ENCODE results near the gene ZNF683.

ZNF683 gene

DNA sequence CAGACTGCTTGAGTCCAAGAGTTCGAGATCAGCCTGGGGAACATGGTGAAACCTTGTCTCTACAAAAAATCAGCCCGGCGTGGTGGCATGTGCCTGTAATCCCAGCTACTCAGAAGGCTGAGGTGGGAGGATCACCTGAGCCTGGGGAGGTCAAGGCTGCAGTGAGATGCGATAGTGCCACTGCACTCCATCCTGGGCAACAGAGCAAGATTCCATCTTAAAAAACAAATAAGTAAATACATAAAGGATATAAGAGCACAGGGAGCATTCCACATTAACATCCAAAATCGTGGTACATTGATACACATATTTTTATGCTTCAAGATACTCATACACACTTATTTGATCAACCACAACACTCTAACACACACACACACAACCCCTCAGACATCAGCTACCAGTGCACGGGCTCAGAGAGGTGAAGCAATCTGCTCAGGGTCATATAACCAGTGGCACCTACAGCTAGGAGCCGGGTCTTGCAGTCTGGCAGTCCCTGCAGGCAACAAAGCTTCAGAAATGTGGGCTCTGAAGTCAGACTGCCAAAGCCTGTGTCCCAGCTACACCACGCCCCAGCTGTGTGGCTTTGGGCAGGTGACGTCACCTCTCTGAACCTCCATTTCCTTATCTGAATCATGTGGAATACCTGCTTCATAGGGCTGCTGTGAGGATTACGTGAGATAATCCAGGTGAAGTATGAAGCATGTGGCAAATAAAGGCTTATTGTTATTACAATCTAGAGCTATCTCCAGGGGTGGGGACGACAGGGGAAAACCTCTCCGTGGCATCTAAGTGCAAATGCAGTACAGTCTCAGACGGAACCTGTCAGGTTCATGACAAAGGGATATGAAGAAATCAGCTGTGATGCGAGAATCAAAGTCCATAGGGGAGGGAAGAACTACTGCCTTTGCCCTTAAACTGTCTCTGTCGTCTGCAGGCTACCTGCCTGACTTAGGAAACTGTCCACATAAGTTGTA lies 13.9 kb downstream of the ZNF683 start:
- no peak for DNase-seq (ENCODE audit: low spot score)

DNA sequence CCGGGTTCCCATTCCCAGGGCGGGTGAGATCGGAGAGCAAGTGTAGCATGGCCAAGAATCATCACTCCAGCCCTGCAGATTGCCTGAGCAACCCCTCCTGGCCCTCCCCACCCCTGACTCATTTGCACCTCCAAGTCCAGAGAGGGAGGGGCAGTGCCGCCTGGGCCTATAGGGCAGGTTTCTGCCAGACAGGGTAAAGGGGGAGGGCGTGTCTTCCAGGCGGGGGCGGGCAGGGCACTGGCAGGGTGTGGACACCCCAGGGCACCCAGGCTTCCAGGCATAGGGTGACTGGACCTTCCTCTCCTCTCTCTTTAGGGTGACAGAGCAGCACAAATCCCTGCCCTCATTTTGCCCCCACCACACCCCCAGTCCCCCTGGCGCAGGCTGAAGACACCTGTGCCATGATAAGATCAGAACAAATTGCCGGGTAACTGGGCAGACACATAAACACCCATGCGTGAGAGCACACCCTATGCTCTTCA lies 15.4 kb downstream of the ZNF683 start:
- DNase-seq (ENCODE audit: low spot score): no peak

- no peak for DNase-seq (ENCODE audit: low spot score)
Observed at GRCh38 chr1:26356106-26356505, 16.4 kb downstream of the ZNF683 start.

DNA sequence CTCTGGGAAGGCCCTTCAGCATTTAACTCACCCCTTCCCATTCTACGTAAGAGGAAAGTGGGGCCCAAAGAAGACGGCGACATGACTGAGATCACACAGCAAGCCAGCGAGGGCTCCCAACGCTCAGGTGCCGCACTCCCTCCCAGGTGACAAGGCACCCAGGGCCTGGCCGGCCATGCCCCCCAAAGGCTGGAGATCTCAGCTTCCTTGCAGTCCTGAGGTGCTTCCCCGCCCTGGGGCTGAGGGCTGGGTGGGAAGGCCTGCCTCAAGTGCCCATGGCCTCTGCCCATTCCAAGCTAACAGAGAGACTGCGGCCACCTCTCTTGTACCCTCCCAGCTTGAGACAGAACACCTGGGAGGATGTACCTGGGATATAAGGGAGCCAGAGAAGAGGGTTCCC lies 17.6 kb downstream of the ZNF683 start:
- no peak for DNase-seq (ENCODE audit: low spot score)

DNA sequence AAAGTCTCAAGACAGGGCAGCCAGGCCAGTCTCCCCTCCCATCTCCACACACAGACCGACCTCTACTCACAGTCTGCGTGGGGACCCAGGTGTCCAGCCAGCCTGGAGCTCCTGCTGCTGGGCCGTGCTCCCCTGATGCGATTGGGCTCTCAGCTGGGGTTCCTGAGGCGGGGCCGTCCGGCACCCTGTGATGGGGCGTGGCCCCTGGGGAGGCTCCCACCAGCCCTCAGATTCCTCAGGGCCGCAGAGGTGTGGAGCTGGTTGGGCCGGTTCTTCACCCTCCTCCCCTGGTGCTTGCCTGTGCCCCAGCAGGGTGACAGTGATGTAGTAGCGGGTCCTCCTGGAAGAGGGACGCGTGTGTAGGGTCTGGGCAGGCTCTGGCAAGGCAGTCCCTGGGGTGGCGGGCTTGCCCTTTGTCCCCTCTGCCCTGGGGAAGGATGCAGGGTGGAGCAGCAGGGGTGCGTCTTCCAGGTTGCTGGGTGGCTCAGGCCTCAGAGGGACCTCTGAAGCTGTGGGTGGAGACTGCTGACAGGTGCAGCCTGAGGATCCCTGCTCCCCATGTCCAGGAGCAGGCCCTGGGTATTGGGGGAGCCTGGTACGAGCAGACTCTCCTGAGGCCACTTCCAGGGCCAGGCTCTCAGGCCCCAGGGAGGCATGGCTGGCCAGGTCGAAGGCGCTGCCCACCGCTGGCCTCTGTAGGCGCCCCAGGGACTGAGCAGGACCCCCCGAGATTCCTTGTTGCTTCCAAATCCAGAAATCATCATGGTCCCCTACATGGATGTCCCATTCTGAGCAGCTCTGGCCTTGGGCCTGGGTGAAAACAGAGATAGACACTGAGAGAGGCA lies 18.4 kb downstream of the ZNF683 start, which contains the start of gene CRYBG2:
CRYBG2 (minus strand) TSS at position 155 of the 845 bp plus-strand sequence. CDS start 7,473 bp downstream, outside the sequence.
- DNase-seq (ENCODE audit: low spot score): no peak

GRCh38 chr1:26353210-26353859 lies 19.2 kb downstream of the ZNF683 start:
- no peak for DNase-seq (ENCODE audit: low spot score)

- DNase-seq (ENCODE audit: low spot score): no peak
Observed at GRCh38 chr1:26352338-26352679, 20.2 kb downstream of the ZNF683 start.

- DNase-seq (ENCODE audit: low spot score): no peak
Observed at GRCh38 chr1:26351590-26352337, 20.8 kb downstream of the ZNF683 start.

GRCh38 chr1:26350701-26351589 lies 21.6 kb downstream of the ZNF683 start:
- DNase-seq (ENCODE audit: low spot score): no peak

- DNase-seq (ENCODE audit: low spot score): no peak
Observed at GRCh38 chr1:26350343-26350700, 22.2 kb downstream of the ZNF683 start.

DNA sequence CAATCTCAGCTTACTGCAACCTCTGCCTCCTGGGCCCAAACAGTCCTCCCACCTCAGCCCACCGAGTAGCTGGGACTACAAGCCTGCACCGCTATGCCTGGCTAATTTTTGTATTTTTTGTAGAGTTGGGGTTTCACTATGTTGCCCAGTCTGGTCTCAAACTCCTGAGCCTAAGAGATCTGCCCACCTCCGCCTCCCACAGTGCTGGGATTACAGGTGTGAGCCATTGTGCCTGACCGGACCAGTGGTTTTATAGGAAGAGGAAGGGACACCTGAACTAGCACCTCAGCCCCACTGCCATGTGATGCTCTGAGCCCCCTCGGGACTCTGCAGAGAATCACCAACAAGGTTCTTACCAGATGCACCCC lies 22.7 kb downstream of the ZNF683 start:
- DNase-seq (ENCODE audit: low spot score): no peak

GRCh38 chr1:26349188-26349876 lies 23.2 kb downstream of the ZNF683 start:
- DNase-seq (ENCODE audit: low spot score): no peak

DNA sequence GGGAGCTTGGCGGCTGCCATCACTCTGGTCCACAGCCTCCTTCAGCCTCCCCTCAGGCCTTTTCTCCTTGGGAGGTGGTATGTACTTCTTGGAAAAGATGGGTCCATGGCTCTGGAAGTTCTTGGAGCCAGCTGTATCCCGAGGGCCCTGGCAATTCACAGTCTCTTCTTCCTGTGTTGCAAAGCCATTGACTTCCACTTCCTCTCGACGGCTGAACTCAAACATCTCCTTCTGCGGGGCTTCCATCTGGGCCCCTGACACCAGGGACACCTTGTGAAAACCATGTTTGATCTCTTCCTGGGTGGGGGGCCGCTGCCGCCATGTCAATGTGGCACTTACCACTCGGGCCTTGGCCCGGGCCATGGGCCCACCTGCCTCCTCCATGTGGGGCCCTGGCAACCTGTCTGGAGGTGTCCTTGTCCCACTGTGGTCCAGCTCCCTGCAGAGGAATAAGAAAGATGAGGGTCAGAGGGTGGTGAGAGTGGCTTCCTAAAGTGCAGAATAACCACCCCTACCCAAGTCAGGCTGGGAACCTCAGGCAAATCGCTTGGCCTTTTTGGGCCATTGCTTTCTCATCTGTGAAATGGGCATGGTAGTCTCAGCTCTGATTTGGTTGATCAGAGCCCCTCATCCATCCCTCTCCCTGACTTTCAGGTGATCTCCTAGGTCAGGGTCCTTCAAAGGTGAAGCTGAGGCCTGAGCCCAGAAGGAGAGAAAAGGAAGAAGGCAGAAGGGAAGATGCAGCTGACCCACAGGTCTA lies 26.1 kb downstream of the ZNF683 start:
- DNase-seq (ENCODE audit: low spot score): no peak

DNA sequence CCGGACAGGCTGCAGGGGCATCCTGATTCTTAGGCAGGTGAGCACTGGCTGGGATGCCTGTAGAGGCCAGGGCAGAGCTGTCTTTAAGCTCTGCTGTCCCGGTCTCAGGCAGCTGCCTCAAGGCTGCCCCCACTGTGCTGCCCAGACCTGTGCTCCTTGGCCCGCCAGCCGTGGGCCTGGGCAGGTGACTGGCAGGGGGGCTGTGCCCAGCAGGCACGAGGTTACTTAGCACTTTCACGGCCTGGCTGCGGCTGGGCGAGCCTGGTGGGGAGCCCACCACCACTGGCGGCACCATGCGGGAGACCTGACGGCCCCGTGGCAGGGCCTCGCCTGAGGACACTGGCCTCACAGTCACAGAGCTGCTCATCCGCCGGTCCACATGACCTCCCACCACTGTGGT lies 26.8 kb downstream of the ZNF683 start:
- no peak for DNase-seq (ENCODE audit: low spot score)

GRCh38 chr1:26344147-26344920 lies 28.2 kb downstream of the ZNF683 start:
- DNase-seq (ENCODE audit: low spot score): no peak

GRCh38 chr1:26340047-26340481 lies 32.5 kb downstream of the ZNF683 start:
- no peak for DNase-seq (ENCODE audit: low spot score)

- no peak for DNase-seq (ENCODE audit: low spot score)
Observed at GRCh38 chr1:26338670-26339069, 33.9 kb downstream of the ZNF683 start.

DNA sequence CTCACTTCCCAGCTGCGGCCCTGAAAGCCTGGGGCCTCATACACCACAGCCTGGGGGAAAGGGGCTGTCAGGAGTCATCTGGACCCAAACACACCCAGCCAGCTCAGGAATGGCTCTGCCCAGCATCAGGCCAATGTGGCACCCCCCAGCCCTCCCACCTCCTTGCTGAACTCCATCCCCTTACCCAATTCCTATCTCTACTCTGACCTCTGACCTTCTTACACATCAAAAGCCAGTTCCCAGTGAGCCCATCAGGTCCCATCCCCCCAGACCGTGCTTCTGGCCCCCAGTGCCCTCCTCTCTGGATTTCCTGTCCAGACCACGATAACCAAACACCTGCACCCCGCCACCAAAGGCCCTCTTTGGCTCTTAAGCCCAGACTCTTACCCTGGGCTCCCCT lies 34.9 kb downstream of the ZNF683 start:
- DNase-seq (ENCODE audit: low spot score): no peak

DNA sequence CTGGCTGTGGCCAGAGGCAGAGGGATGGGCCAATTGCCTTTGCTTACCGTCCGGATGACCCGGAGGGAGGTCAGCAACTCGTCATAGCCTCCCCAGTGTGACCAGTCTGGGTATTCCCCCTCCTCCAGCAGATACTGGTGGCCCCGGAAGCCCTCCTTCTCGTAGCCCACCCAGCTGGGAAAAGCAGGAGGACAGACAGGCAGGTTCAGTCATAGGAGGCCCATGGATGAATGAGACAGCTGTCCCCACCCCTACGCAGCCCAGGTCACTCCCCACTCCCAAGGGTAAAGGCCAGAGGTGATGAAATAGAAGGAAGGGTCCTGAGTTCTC lies 35.4 kb downstream of the ZNF683 start:
- no peak for DNase-seq (ENCODE audit: low spot score)
